Measurements from ENCODE around the gene HBS1L.
"Not testable (repeated sequence)": the region's sequence is repeated elsewhere in the genome, so short reads cannot be mapped to it uniquely, and the experiment has no call there.

HBS1L gene

GRCh38 chr6:135075018-135075417 lies 20.4 kb upstream of the HBS1L start:
- H3K4me3 ChIP-seq (ENCODE audit: low read depth, low read length): no peak overlapping the region

- H3K4me3 ChIP-seq (ENCODE audit: low read depth, low read length): no peak overlapping the region
Observed at GRCh38 chr6:135073756-135074393, 19.3 kb upstream of the HBS1L start.

- no peak overlapping the region for H3K4me3 ChIP-seq (ENCODE audit: low read depth, low read length)
Observed at GRCh38 chr6:135073217-135073616, 18.6 kb upstream of the HBS1L start.

GRCh38 chr6:135072753-135073152 lies 18.1 kb upstream of the HBS1L start:
- H3K4me3 ChIP-seq (ENCODE audit: low read depth, low read length): no peak overlapping the region

- no peak overlapping the region for H3K4me3 ChIP-seq (ENCODE audit: low read depth, low read length)
Observed at GRCh38 chr6:135071541-135071940, 16.9 kb upstream of the HBS1L start.

- H3K4me3 ChIP-seq (ENCODE audit: low read depth, low read length): no peak overlapping the region
Observed at GRCh38 chr6:135067911-135068310, 13.3 kb upstream of the HBS1L start.

- no peak overlapping the region for H3K4me3 ChIP-seq (ENCODE audit: low read depth, low read length)
Observed at GRCh38 chr6:135066806-135067205, 12.2 kb upstream of the HBS1L start.

GRCh38 chr6:135066397-135066796 lies 11.8 kb upstream of the HBS1L start:
- H3K4me3 ChIP-seq (ENCODE audit: low read depth, low read length): no peak overlapping the region

- no peak overlapping the region for H3K4me3 ChIP-seq (ENCODE audit: low read depth, low read length)
Observed at GRCh38 chr6:135064586-135064985, 10.0 kb upstream of the HBS1L start.

- H3K4me3 ChIP-seq (ENCODE audit: low read depth, low read length): no peak overlapping the region
Observed at GRCh38 chr6:135063926-135064325, 9.3 kb upstream of the HBS1L start.

GRCh38 chr6:135062735-135063134 lies 8.1 kb upstream of the HBS1L start:
- H3K4me3 ChIP-seq (ENCODE audit: low read depth, low read length): no peak overlapping the region

- no peak overlapping the region for H3K4me3 ChIP-seq (ENCODE audit: low read depth, low read length)
Observed at GRCh38 chr6:135060076-135060475, 5.5 kb upstream of the HBS1L start.

GRCh38 chr6:135058299-135058698 lies 3.7 kb upstream of the HBS1L start:
- not testable (repeated sequence) for H3K4me3 ChIP-seq (ENCODE audit: low read depth, low read length)

GRCh38 chr6:135056632-135057031 lies 2.0 kb upstream of the HBS1L start:
- H3K4me3 ChIP-seq (ENCODE audit: low read depth, low read length): no peak overlapping the region

GRCh38 chr6:135054226-135054568 lies 425 bp downstream of the HBS1L start:
- H3K4me3 ChIP-seq (ENCODE audit: low read depth, low read length): peak overlapping the region; percentile 86

- peak overlapping the region; percentile 86 for H3K4me3 ChIP-seq (ENCODE audit: low read depth, low read length)
Observed at GRCh38 chr6:135053406-135053805, 1.2 kb downstream of the HBS1L start.

GRCh38 chr6:135052939-135053338 lies 1.7 kb downstream of the HBS1L start:
- H3K4me3 ChIP-seq (ENCODE audit: low read depth, low read length): no peak overlapping the region

GRCh38 chr6:135048915-135049314 lies 5.7 kb downstream of the HBS1L start:
- H3K4me3 ChIP-seq (ENCODE audit: low read depth, low read length): no peak overlapping the region

GRCh38 chr6:135047336-135047735 lies 7.3 kb downstream of the HBS1L start:
- no peak overlapping the region for H3K4me3 ChIP-seq (ENCODE audit: low read depth, low read length)

- H3K4me3 ChIP-seq (ENCODE audit: low read depth, low read length): no peak overlapping the region
Observed at GRCh38 chr6:135046912-135047311, 7.7 kb downstream of the HBS1L start.

GRCh38 chr6:135044639-135045038 lies 10.0 kb downstream of the HBS1L start:
- no peak overlapping the region for H3K4me3 ChIP-seq (ENCODE audit: low read depth, low read length)

- no peak overlapping the region for H3K4me3 ChIP-seq (ENCODE audit: low read depth, low read length)
Observed at GRCh38 chr6:135043846-135044245, 10.8 kb downstream of the HBS1L start.

GRCh38 chr6:135043364-135043763 lies 11.3 kb downstream of the HBS1L start:
- H3K4me3 ChIP-seq (ENCODE audit: low read depth, low read length): no peak overlapping the region

All from iPS-11a (cell line).